Endothelial cell of umbilical vein (primary cell): Measurements from ENCODE around the gene SYT7. TPM values are rescaled to one million over a fixed set of nuclear protein-coding genes. Genes with fewer than 3 reads are reported as not detected.

Experiments
- BruUV-seq: library from RNA; stranded (reverse); fragments of 400-500 nt; replicated peaks from 2 replicates; lab custom pipeline; 2021; lab: Mats Ljungman, UMichigan
- CTCF ChIA-PET: fragments of 300-600, 350-600 bp; sonication (Branson Sonifier 250); formaldehyde crosslinking; loops from one replicate; lab custom pipeline; 2021; ENCODE audit warnings: antibody characterized with exemption, inconsistent platforms; lab: Charles Lee
- POLR2A ChIA-PET: fragments of 300-600, 350-600 bp; sonication (Branson Sonifier 250); formaldehyde crosslinking; loops from one replicate; lab custom pipeline; 2021; ENCODE audit warnings: antibody characterized with exemption, inconsistent platforms; lab: Charles Lee
- DNase-seq: peaks from one replicate; pipeline ENCODE4 v3.0.0-alpha.2; 2011; ENCODE audit warnings: low read depth, low spot score
- FAIRE-seq: peaks from 2 replicates; lab custom pipeline; 2011; peaks lifted over from hg19 to GRCh38; lab: Jason Lieb, UNC
- H2AFZ ChIP-seq: 2 replicates; pipeline ENCODE4 v1.6.0; 2012; ENCODE audit warnings: low read depth, low read length, control low read depth, inconsistent platforms
- H3K27ac ChIP-seq: 2 replicates; pipeline ENCODE4 v1.5.1; 2011; ENCODE audit warnings: low read depth, mild to moderate bottlenecking, control low read depth, low read length, moderate library complexity; ENCODE audit not compliant: insufficient read depth
- H3K27me3 ChIP-seq, 2 experiments: 2 replicates each; pipeline versions ENCODE4 v1.6.0 to v1.6.1; 2011; ENCODE audit warnings: low read length in 2 of 2, mixed read lengths in 1 of 2; ENCODE audit not compliant: control insufficient read depth in 2 of 2, insufficient read depth in 2 of 2
- H3K36me3 ChIP-seq, 2 experiments: 2 replicates in 1 of 2; 3 replicates in 1 of 2; pipeline ENCODE4 v1.5.1; 2011; ENCODE audit warnings: low read length in 2 of 2, mild to moderate bottlenecking in 1 of 2, moderate library complexity in 1 of 2; ENCODE audit not compliant: control insufficient read depth in 2 of 2, insufficient read depth in 2 of 2; ENCODE audit errors: extremely low read depth in 1 of 2
- H3K4me1 ChIP-seq: 3 replicates; pipeline ENCODE4 v1.5.1; 2011; ENCODE audit warnings: mild to moderate bottlenecking, low read length; ENCODE audit not compliant: control insufficient read depth, insufficient read depth; ENCODE audit errors: extremely low read depth
- H3K4me2 ChIP-seq: 2 replicates; pipeline ENCODE4 v1.6.1; 2011; ENCODE audit warnings: low read length, control low read depth, mixed read lengths; ENCODE audit not compliant: insufficient read depth
- H3K4me3 ChIP-seq, 3 experiments: fragments of 200-600 bp in 1 of 3; sonication (generic), shearing (Covaris generic) in 1 of 3; replicated peaks in 1 of 3; 2 replicates each; pipeline ENCODE4 v1.5.1; 2011 to 2016; ENCODE audit warnings: control low read depth in 3 of 3, low read length in 3 of 3, mild to moderate bottlenecking in 2 of 3, inconsistent platforms in 1 of 3, low read depth in 1 of 3, moderate library complexity in 1 of 3; ENCODE audit not compliant: insufficient read depth in 1 of 3
- H3K79me2 ChIP-seq: 2 replicates; pipeline ENCODE4 v1.6.0; 2012; ENCODE audit warnings: low read length, inconsistent platforms; ENCODE audit not compliant: control insufficient read depth, insufficient read depth
- H3K9ac ChIP-seq: replicated peaks from 2 replicates; pipeline ENCODE3; 2011; ENCODE audit warnings: low read length, control low read depth; ENCODE audit not compliant: insufficient read depth; ENCODE audit errors: extremely low read depth
- H3K9me1 ChIP-seq: replicated peaks from 3 replicates; pipeline ENCODE4 v1.6.0; 2011; ENCODE audit warnings: mild to moderate bottlenecking, low read length; ENCODE audit not compliant: control insufficient read depth, insufficient read depth; ENCODE audit errors: extremely low read depth
- H3K9me3 ChIP-seq: replicated peaks from 2 replicates; pipeline ENCODE4 v1.5.1; 2012; ENCODE audit warnings: low read length, inconsistent platforms; ENCODE audit not compliant: control insufficient read depth, insufficient read depth
- H4K20me1 ChIP-seq: replicated peaks from 2 replicates; pipeline ENCODE3; 2011; ENCODE audit warnings: mild to moderate bottlenecking, low read length; ENCODE audit not compliant: control insufficient read depth, insufficient read depth; ENCODE audit errors: extremely low read depth
- EZH2 ChIP-seq: IDR thresholded peaks from 2 replicates; pipeline ENCODE4 v1.6.1; 2012; ENCODE audit warnings: borderline replicate concordance, low read depth, mild to moderate bottlenecking, moderate library complexity, low read length, inconsistent platforms; ENCODE audit not compliant: severe bottlenecking
- FOS ChIP-seq: IDR thresholded peaks from 2 replicates; pipeline ENCODE4 v1.6.1; 2011; ENCODE audit warnings: mild to moderate bottlenecking, low read length, moderate library complexity, borderline replicate concordance; ENCODE audit not compliant: insufficient read depth
- GATA2 ChIP-seq: IDR thresholded peaks from 2 replicates; pipeline ENCODE4 v1.7.0; 2011; ENCODE audit warnings: low read depth, mild to moderate bottlenecking, moderate library complexity, mixed read lengths, low read length; ENCODE audit not compliant: insufficient read length, insufficient read depth
- JUN ChIP-seq: IDR thresholded peaks from 2 replicates; pipeline ENCODE4 v1.6.1; 2011; ENCODE audit warnings: borderline replicate concordance, low read depth; ENCODE audit not compliant: insufficient read length, insufficient read depth
- POLR2A ChIP-seq: IDR thresholded peaks from 2 replicates; pipeline ENCODE4 v1.6.1; 2012; ENCODE audit warnings: low read depth, mild to moderate bottlenecking, control low read depth, low read length
- POLR2AphosphoS5 ChIP-seq: IDR thresholded peaks from 2 replicates; pipeline ENCODE4 v1.6.1; 2012; ENCODE audit warnings: low read depth, mild to moderate bottlenecking, control low read depth, low read length, moderate library complexity; ENCODE audit not compliant: insufficient read depth
- dilution Hi-C: fragments of 300-500 bp; cut with MboI; formaldehyde crosslinking; loops from one replicate; pipeline ENCODE4 v1.15.0; 2019; ENCODE audit warnings: low sequenced_read_pairs; ENCODE audit not compliant: extremely low pct_ligation_motif_present
- intact Hi-C: fragments of 100-400 bp; cut with micrococcal nuclease; formaldehyde crosslinking; loops from one replicate; pipeline ENCODE4 v1.10.0; 2022
- polyA plus RNA-seq, 4 experiments: library from polyadenylated mRNA; depleted of rRNA in 3 of 4; stranded (reverse) in 3 of 4; unstranded in 1 of 4; fragments of >200 nt; gene quantifications; 2 replicates each; pipeline versions ENCODE4 v1.2.1 to v1.2.3, GENCODE V29; 2011 to 2012; ENCODE audit warnings: missing spikeins in 1 of 4
- total RNA-seq: library from RNA; stranded (reverse); gene quantifications from 2 replicates; pipeline ENCODE4 v1.2.3, GENCODE V29; 2021
- TF ChIP-seq, protein P1 (sequence below): IDR thresholded peaks from 2 replicates; pipeline ENCODE4 v1.6.1; 2011; ENCODE audit not compliant: insufficient read depth, insufficient read length
- TF ChIP-seq, protein P2 (sequence below), 2 donors: IDR thresholded peaks; 1 replicate in 1 of 2; 2 replicates in 1 of 2; pipeline ENCODE4 v1.5.1; 2011; ENCODE audit warnings: low read length in 2 of 2, mild to moderate bottlenecking in 2 of 2, moderate library complexity in 2 of 2, control low read depth in 1 of 2, inconsistent platforms in 1 of 2, low read depth in 1 of 2; ENCODE audit not compliant: insufficient read depth in 1 of 2; ENCODE audit errors: extremely low read depth in 1 of 2

Gene SYT7
- total and polyA plus RNA-seq, 2 donors (not counting 3 experiments of a cell fraction or from before 2014, with no cell fraction given), result 0.08 to 0.55 TPM

DNA sequence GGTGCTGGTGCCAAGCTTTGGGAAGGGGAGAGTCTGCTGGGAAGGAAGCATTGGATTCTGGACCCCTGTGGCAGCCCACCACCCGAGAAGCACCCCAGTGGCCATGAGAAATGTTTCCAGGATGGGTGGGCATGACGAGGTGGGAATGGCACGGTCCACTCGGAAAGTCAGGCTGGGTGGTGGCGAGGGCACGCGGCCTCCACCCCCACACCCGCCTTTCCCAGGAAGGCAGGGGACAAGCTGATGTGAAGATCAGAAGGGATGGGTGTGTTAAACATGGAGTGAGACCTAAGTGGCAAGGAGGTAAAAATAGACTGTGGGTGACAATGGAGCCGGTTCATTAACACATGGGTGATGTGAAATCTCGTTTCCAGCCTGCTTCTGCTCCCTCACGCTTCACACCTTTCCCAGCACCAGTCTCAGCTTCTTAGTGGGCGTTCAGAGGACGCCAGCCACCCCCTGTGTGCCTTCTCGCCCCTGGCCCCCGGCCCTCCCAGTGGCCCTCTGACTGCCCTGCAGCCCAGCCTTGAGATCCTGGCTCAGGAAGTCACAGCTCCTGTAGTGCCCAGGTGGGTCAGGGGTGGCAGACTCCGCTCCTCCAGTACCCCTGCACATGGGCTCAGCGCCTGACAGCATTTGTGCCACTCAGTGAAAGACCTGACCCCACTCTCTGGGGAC lies 44.7 kb downstream of the SYT7 start:
- H4K20me1 ChIP-seq, result no peaks in the 10 kb centered on the region

More for the DNA sequence above, 44.7 kb downstream of the SYT7 start:
- ChIA-PET POLR2A (no interaction called here), CTCF (interaction anchor here (1.0 to 1.6 kb wide), 4 partner anchors 10 to 103 kb away, joined by 3 to 4 read pairs (median 4); no protein-coding TSS in a partner anchor)
- TF ChIP-seq, protein P1, sequence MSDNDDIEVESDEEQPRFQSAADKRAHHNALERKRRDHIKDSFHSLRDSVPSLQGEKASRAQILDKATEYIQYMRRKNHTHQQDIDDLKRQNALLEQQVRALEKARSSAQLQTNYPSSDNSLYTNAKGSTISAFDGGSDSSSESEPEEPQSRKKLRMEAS, result no peak
- TF ChIP-seq JUN, result no peak
- TF ChIP-seq POLR2AphosphoS5, result no peak
- TF ChIP-seq, protein P2, sequence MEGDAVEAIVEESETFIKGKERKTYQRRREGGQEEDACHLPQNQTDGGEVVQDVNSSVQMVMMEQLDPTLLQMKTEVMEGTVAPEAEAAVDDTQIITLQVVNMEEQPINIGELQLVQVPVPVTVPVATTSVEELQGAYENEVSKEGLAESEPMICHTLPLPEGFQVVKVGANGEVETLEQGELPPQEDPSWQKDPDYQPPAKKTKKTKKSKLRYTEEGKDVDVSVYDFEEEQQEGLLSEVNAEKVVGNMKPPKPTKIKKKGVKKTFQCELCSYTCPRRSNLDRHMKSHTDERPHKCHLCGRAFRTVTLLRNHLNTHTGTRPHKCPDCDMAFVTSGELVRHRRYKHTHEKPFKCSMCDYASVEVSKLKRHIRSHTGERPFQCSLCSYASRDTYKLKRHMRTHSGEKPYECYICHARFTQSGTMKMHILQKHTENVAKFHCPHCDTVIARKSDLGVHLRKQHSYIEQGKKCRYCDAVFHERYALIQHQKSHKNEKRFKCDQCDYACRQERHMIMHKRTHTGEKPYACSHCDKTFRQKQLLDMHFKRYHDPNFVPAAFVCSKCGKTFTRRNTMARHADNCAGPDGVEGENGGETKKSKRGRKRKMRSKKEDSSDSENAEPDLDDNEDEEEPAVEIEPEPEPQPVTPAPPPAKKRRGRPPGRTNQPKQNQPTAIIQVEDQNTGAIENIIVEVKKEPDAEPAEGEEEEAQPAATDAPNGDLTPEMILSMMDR (IDR thresholded peaks at IDR 0.05; ENCODE audit: extremely low read depth in 1 of 2, insufficient read depth in 1 of 2, low read depth in 1 of 2, low read length in 2 of 2), result no peak
- no peak for TF ChIP-seq GATA2
- TF ChIP-seq POLR2A, result no peak
- TF ChIP-seq EZH2, result no peak
- no peak for TF ChIP-seq FOS
- H3K4me3 ChIP-seq, result no peak overlapping the region
- dilution Hi-C loops, result no loop called here
- FAIRE-seq (no peak), DNase-seq (no peak)
- H3K36me3 ChIP-seq, result no peaks in the 10 kb centered on the region
- intact Hi-C loops, result no loop called here
- no peak overlapping the region for H2AFZ ChIP-seq
- no peak overlapping the region for H3K27ac ChIP-seq
- no peaks in the 10 kb centered on the region for H3K9me3 ChIP-seq
- no peaks in the 10 kb centered on the region for H3K79me2 ChIP-seq
- no TSS peak for BruUV-seq
- H3K9ac ChIP-seq, result no peak overlapping the region
- H3K27me3 ChIP-seq, result no peaks in the 10 kb centered on the region
- no peaks in the 10 kb centered on the region for H3K4me1 ChIP-seq
- H3K9me1 ChIP-seq, result no peaks in the 10 kb centered on the region
- H3K4me2 ChIP-seq, result no peak overlapping the region
